Stimulated activated CD8-positive, alpha-beta memory T cell treated with anti-CD3 and anti-CD28 coated beads, Interleukin-4, amount 100 ng/mL, for 24 hours (primary cell): ENCODE data around the gene ADAMTSL2.

Source experiments
- DNase-seq: peaks from one replicate; pipeline ENCODE4 v3.0.0-alpha.2; 2020; ENCODE audit warnings: low read depth

Gene ADAMTSL2

DNA sequence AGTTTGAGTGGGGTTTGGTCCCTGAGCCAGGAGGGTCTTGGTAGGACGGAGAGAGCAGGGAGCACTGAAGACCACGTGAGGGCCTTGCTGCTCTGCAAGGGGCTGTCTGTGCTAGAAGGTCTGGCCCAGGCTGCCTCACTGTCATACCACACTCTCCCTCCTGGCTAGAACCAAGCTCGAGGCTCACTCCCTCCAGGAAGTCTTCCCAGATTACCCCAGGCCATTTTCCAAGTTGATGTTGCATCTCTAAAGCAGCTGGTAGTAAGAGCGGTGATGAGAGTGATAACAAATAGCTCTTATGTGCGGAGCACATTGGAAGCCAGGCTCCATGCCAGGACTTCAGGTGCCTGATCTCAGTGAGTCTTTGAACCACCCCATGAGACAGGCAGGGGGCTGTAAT lies 16.3 kb upstream of the ADAMTSL2 start:
- DNase-seq, result no peak

DNA sequence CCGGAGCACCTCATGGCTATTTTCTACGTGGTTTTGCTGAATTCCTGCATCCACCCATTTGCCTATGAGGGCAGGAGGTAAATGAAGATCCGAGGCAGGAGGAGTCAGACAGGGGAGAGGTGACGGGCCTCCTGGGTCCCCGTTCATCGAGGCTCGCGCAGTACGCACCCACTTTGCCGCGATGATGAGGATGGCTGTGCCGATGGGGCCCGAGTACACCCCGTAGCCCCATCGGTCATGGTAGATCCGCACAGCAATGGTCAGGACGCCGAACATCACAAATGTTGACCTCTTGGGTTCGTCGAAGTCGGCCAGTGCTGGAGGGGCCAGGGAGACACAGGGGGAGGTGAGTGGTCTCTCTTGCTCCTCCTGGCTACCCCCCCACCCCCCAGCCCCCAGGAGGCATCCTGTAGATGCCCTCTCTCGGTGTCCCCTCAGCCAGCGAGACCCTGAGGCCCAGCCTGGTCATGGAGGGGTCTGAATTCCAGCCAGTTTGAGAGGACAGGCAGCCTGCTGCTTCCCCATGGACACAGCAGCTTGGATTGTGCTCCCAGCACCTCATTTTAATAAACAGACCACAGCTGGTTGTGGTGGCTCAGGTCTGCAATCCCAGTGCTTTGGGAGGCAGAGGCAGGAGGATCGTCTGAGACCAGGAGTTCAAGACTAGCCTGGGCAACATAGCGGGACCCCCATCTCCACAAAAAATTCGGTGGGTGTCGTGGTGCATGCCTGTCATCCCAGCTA lies 15.6 kb upstream of the ADAMTSL2 start:
- DNase-seq, result no peak

DNA sequence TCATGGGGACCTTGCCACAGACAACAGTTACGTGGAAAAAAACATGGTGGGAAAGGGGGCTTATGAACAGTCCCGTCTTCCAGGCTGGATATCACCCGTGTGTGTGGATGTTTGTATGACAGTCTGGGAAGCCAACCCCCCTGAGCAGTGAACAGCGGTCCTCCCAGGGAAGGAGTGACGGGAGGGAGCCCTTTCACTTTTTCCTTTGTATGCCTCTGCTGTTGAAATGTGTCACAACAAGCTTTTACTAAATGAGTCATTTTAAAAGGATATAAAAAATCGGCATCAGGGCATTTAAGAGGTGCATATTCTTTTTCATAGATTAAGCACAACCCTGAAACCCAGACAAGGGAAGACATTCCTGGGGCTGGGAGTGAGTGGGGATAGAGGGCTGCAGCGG lies 14.8 kb upstream of the ADAMTSL2 start:
- DNase-seq, result no peak

DNA sequence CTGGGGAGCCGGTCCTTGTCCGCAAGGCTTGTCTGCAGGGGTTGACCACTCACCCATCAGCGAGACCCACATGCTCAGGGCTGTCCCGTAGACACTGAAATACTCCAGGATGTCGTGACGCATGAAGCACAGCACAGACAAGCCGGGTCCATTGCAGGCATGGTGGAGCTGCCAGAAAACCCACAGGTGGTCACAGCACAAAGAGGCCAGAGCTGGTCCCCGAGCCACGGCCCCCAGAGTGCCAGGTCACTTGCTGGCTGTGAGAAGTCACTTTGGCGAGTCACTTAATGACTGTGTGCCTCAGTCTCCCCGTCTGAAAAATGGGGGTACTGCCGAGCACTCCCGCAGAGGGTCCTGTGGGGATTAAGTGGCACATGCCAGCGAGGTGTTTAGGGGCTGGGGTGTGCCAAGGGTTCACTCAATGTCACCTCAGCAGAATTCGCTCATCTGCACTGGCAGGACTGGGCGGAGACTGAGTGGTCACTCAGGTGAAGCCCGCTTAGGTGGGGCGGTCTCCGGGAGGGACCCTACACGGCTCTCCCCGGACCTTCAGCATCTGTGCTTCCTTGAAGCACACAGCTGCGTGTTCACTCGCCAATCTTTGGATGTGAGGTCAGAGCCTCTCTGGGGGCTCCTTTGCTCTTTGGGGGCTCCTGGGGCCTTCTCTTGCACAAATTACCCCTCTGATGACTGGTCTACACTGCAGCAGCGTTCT lies 14.2 kb upstream of the ADAMTSL2 start:
- DNase-seq, result no peak

DNA sequence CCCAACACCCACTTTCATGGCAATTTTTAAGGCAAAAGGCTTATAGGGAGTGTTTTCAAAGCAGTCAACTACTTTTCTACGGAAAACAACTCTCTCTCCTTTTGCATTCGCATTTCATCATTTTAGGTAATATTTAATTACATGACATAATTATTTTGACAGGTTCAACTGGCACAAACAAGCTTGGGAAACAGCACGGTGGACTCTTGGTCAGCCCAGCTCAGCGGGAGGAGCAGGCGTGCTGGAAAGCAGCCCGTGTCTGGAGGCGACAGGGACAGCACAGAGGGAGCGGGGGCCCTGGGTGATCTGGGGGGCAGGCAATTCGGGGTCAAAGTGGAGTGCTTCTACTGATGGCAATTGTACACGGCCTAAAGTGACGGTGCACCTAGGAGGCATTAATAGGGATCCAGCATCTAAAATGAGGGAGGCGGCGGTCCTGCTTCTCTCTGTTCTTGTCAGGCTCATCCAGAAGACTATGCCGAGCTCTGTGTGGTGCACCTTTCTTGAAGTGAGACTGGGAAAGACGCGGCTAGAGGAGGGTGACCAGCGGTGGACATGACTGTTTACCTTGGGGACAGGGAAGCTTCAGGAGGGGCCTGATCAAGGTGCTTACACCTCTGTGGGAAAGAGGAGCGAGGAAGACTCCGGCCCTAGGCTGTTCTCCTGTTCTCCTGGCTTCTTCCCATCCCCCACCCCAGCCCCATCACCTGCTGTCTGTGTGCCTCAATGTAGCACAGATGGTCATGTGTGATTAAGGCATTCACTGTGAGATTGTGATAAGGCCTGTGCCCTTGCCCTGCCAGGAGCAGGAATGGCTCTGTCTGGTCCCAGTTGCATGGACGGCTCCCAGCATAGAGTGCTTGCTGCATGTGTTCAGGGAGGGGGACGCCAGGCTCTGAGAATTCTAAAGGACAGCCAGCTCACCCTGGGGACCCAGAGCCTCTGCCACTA lies 13.1 kb upstream of the ADAMTSL2 start:
- DNase-seq, result no peak

DNA sequence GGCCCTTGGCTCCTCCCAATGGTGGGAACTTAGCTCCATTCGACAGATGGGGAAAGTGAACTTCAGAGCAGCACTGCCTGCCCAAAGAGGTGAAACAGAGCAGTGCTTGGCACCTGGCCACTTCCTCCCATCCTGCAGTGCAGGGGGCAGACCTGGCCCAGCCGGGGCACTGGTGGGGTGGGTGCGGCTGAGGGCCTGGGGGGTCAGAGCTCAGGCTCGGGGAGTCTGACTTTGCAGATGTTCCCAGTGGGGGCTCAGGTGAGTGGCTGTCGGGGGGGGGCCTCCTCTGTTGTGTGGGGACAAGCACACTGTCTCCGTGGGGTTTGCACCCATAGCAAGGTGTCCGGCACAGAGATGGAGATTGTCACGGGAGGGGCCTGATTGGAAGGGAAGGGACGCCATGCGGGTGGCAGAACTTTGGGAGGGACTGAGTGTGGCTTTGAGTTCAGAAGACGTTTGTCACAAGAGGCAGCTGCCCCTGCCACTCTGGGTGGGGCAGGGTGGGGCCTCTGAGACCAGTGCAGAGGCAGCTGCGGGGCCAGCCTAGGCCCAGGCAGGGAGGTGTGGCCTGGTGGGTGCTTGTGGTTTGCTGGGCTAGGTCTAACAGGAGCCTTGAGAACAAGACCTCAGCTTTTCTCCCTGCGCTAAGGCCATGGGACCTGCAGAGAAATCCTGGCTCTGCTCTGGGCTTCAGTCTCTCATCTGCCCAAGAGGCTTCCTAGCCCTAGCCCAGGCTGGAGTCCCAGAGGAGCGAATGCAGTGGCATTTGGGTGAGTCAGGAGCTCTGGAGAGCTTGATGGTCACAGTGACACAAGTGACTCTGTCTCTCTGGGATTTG lies 12.2 kb upstream of the ADAMTSL2 start:
- no peak for DNase-seq

DNA sequence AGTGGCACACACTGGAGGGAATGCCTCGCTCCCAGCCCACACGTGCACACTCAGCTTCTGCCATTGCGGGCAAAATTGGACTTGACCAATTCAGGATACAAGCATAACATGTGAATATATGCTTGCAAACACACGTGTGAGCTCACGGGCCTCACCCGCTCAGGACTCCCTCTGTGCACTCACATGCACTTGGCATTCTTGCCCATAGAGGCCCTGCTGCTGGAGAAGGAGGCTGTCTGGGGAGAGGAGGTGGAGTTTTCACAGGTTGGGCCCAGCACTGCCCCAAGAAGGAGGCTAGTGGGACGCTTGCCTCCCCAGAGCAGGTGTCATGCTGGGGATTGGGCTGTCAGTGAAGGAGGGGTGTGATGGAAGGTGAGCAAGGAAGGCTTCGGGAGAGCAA lies 11.4 kb upstream of the ADAMTSL2 start:
- no peak for DNase-seq

DNA sequence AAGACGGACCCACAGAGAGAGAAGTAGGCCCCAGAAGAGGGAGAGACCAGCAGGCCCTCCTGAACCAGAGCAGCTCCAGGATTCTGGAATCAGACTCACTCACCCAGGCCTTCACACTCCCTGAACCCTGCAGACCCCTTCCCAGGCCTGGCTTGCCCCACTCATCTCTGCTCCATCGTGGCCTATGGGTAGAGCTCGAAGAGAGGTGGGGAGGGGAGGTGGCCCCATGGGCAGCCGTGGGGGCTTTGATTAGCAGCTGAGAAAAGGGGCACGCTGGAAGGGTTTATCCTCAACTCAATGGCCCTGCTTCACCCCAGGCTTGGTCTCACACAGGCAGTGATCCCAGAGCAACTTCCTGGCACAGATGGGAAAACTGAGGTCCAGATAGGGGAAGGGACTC lies 10.4 kb upstream of the ADAMTSL2 start:
- no peak for DNase-seq

DNA sequence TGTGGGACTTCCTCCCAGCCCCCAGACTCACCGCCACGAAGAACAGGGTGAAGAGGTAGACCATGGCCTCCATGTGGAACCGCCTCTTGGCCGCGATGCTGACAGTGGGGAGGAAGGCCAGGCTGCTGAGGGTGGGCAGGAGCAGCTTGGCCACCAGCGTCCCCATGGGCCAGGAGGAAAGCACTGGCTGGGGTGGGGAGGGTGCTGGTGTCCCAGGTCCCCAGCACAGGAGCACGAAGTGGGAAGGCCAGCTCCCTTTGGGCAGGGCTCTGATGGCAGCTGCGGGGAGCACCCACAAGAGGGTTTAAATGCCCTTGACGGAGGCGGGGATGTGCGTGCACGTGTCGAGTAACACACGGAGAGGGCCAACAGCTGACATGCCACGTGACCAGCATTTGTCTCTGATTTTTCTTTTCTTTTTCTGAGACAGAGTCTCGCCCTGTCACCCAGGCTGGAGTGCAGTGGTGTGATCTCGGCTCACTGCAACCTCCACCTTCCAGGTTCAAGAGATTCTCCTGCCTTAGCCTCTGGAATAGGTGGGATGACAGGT lies 9.8 kb upstream of the ADAMTSL2 start, which contains the start of gene MYMK:
MYMK (minus strand) TSS at position 281 of the 550 bp plus-strand sequence; CDS start at position 166, 115 bp downstream.
- DNase-seq, result no peak

DNA sequence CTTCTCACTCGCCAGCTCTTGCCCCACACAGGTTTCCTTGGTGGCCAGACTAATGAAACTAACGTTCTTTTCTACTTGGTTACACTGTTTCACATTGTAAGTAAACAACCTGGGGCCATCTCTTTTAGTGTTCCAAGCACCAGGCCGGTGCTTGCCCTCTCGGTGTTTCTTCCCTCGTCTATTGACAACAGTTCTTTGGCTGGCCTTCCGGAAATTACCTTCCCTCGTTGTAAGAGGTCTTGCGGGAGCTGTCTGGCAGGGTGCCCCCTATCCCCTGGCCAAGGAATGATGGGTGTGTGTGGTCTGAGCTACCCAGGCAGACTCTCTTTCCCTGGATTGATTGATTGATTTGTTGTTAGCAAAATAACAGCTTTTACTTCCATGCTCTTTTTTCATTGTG lies 8.8 kb upstream of the ADAMTSL2 start:
- DNase-seq, result no peak

DNA sequence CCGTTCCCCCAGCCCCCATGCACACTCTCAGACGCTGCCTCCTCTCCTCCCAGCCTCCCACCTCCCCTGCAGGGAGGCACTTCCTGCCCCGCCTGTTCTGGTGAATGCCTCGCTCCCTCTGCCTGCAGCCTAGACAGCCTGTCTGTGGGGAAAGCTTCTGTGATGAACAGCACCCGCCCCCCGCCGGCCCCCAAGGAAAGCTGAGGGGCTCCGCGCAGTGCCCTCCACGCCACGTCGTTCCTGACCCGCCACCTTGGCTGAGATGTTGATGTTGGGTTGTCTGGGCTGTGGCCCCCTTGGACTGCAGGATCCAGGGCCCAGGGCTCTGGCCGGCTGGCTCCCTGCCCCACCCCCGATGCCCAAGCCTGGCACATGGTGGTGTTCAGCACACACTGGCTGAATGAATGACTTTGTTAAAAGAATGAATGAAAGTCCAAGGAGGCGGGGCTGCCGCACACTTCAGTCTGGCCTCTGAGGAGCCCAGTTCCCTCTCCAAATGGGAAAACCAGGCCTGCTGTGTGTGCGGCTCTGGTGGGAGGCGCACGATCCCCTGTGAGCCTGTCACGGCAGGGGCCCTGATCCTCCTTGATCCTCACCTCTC lies 7.7 kb upstream of the ADAMTSL2 start:
- DNase-seq, result no peak

DNA sequence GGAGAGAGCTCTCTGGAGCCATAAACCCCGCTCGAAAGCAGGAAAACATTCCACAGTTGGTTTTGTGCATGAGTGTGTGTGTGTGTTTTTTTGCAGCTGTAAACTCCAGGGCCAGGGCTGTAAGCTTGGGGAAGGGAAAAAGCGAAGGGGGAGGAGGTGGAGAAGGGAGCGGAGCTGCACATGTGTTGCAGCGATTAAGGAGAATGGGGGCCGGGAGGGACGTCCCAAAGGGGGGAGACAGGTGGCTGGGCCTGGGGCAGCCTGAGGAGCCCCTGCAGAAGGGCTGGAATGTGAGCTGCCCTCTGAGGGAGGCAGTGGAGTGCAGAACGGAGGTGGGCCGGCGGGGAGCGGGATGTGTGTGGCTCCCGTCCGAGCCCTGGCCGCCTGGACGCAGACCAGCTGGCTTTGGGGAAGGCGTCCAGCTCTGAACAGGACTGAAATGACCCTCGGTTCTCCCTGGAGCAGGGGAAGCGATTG lies 7.0 kb upstream of the ADAMTSL2 start:
- DNase-seq, result no peak

DNA sequence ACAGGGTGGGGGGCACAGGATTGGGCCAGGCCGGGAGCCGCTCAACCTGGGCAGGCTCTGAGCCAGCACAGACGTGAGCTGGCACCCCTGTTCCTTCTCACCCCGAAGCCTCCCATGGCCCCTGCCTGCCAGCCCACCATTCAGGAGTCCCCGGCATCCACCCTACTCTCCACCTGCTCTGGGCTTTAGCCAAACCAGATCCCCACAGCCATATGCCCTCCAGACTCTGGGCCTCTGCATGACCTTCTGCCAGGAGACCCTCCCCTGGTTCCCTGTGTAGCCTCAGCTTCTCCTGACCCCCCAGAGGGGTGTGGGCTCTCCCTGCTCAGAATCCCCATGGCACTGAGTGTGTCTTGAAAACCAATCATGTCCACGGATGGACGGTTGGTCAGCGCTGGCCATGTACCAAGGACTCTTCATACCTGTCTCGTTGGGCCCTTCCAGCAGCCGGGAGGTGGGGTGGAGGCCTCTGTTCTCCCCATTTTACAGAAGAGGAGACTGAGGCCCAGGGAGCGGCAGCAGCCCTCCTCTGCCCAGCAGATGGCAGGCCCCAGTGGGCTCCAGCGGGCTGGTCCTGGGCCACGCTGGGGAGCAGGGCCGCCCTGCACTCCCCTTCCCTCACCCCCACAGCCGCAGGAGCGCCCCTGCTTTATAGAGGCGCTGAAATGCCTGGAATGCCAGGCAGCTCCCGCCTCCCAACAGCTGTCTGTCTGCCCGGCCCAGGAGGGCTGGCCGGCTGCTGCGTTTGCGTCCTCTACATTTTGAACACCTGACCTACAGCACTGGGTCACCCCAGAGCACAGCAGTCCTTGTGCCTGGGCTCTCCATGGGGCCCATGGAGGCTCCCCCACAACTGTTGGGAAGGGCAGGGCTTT lies 6.3 kb upstream of the ADAMTSL2 start:
- DNase-seq, result no peak

DNA sequence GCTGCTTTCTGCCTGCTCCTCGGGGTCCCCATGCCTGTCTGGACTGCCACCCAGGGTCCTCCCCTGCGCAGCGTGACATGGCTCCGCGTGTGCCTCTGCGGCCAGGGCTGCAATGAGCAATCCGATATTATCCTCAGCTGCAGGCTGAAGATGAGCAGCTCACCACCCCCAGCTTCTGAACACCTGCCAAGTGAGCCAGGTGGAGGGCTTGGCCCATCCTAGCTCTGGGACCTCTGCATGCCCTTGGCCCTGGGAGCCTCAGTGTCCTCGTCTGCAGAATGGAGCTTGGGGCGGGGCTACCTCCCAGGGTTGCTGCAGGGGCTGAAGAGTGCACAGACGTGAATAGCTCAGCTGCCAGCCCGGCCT lies 5.6 kb upstream of the ADAMTSL2 start:
- no peak for DNase-seq

DNA sequence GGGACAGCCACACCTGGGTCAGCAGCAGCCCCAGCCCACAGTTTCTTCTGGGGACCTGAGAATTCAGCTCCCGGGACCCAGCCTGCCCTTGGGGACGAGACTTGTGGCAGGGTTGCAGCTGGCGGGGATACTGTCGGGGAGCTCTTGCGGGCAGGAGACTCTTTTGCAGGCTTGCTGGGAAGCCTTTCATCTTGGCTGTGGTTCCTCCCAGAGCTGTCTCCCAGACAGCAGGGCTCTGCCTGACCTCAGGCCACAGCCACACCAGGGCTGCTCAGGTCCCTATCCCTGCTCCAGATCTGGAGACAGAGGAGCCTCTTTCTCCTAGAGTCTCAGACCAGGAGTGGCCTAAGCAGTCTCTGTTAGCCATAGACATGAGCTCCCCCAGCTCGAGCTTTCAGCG lies 5.0 kb upstream of the ADAMTSL2 start:
- DNase-seq, result no peak

DNA sequence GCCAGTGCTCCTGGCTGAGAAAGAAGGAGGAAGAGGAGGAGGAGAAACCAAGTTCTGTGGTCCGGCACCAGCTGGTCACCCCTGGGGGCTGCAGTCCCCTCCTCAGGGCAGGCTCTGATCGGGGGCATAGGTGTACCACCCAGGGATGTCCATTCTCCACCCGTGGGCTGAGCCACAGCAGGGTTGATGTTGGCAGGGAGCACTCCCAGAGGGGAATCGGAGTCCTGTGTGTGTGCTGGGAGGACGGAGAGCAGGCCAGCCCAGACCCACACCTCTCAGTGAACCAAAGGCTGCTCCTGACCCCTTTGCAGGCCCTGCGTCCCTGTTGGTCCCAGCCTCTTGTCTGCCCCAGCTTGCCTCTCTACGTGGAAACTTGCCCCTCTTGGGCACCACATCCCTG lies 4.6 kb upstream of the ADAMTSL2 start:
- DNase-seq, result no peak

DNA sequence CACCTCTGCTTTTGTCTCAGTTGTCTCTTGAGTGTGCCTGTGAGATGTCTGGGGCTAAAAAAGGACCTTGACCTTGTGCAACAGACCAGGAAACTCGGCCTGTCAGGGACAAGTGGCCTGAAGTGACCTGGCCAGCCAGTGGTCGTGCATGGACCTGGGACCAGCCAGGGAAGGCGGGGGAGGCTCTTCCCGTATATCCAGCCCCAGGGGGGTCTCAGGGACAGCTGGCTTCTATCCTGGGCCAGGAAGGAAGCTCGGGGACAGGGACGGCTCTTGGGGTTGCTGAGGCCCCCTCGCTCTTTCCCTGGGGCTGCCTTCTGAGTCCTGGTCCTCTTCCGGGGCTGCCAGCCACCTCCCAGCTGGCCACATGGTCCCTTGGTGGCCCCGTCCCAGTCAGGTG lies 3.2 kb upstream of the ADAMTSL2 start:
- no peak for DNase-seq

DNA sequence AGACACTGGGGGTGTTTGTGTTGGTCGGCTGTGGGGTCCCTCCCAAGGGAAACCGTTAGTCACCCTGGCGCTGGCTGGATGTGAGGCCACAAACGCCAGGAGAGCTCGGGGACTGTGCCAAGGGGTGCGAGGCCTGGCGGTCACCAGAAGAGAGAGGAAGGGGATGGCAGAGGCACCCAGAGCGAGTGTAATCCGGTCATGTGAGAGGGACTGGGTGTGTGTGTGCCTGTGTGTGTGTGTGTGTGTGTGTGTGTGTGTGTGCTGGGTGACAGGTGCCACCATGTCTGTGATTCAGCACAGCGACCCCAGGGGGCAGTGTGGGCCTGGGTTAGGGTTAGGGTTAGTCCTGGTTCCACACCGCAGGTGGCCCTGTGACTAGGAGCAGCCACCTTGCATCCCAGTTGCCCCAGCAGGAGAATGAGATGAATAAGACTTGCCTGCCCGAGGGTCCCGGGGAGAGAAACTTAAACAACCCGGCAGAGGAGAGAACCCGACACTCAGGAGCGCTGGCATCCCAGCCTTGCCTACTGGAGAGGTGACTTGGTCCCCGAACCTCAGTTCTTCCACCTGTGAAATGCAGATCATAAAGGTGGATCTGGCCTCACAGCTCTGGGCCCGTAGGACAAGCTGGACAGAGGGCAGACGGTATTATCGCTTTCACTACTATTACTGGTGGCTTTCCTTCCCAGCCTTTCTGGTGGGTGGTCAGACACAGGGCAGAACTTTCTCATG lies 1.4 kb upstream of the ADAMTSL2 start:
- DNase-seq, result peak; percentile 44

DNA sequence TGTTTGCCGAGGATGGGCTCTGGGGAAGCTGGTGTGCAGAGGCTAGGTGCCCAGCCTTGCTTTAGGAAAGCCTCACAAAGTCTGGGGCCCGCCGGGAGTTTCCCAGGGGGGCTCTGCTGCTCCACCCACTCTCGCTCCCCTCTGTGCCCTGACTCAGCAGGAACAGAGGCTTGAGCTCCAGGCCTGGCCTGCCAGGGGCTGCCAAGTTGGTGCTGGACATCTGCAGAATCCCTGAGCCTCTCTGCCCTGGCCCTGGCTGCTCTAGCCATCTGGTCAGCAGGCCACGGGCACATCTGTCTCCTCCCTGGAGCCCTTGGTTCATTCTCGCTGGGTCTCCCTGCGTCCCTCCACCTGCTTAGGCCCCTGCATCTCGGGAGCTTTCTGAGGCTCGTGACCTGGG lies 647 bp upstream of the ADAMTSL2 start:
- DNase-seq, result no peak
